H1 (cell line): ENCODE data around the gene B3GAT1. TPM values are rescaled to one million over a fixed set of nuclear protein-coding genes. Genes with fewer than 3 reads are reported as not detected.

ENCODE experiments used
- CTCF ChIA-PET: fragments of 300-600 bp; sonication (Branson Sonifier 250); formaldehyde crosslinking; loops from one replicate; lab custom pipeline; 2021; ENCODE audit not compliant: partially characterized antibody; lab: Charles Lee
- POLR2A ChIA-PET: fragments of 300-600 bp; sonication (Branson Sonifier 250); formaldehyde crosslinking; loops from one replicate; lab custom pipeline; 2021; ENCODE audit warnings: inconsistent platforms; ENCODE audit not compliant: partially characterized antibody; lab: Charles Lee
- DNase-seq, 2 experiments: peaks; one replicate each; pipeline versions ENCODE4 v3.0.0 to v3.0.0-alpha.2; 2010 to 2022; ENCODE audit warnings: low spot score in 2 of 2, low read depth in 1 of 2, mixed read lengths in 1 of 2
- FAIRE-seq: peaks from 2 replicates; lab custom pipeline; 2011; peaks lifted over from hg19 to GRCh38; lab: Jason Lieb, UNC
- H2AFZ ChIP-seq: 2 replicates; pipeline ENCODE4 v1.8.1; 2012; ENCODE audit warnings: low read length, inconsistent platforms
- H2AK5ac ChIP-seq: 2 replicates; pipeline ENCODE4 v1.6.1; 2013; ENCODE audit warnings: low read depth, low read length
- H2BK120ac ChIP-seq: replicated peaks from 2 replicates; pipeline ENCODE3; 2013; ENCODE audit warnings: low read depth, low read length, inconsistent platforms
- H2BK12ac ChIP-seq: 2 replicates; pipeline ENCODE4 v1.6.1; 2013; ENCODE audit warnings: low read depth, low read length
- H2BK15ac ChIP-seq: 2 replicates; pipeline ENCODE4 v1.6.1; 2013; ENCODE audit warnings: low read length
- H2BK20ac ChIP-seq: 2 replicates; pipeline ENCODE4 v1.6.1; 2013; ENCODE audit warnings: low read length
- H2BK5ac ChIP-seq: 2 replicates; pipeline ENCODE4 v1.6.1; 2013; ENCODE audit warnings: low read depth, low read length
- H3K14ac ChIP-seq: 2 replicates; pipeline ENCODE4 v1.6.1; 2013; ENCODE audit warnings: inconsistent platforms; ENCODE audit not compliant: insufficient read length
- H3K18ac ChIP-seq: 2 replicates; pipeline ENCODE4 v1.6.1; 2013; ENCODE audit warnings: low read length; ENCODE audit errors: extremely low read depth
- H3K23ac ChIP-seq: 2 replicates; pipeline ENCODE4 v1.6.1; 2013; ENCODE audit warnings: inconsistent platforms; ENCODE audit not compliant: insufficient read length
- H3K23me2 ChIP-seq: 2 replicates; pipeline ENCODE4 v1.6.1; 2013; ENCODE audit warnings: low read depth, low read length
- H3K27ac ChIP-seq: 2 replicates; pipeline ENCODE4 v1.6.1; 2011; ENCODE audit warnings: low read depth, low read length, inconsistent platforms
- H3K27me3 ChIP-seq, 4 experiments: replicated peaks in 1 of 4; 1 replicate in 1 of 4; 2 replicates in 3 of 4; pipeline versions ENCODE4 v1.6.1 to v1.8.1; 2011 to 2013; ENCODE audit warnings: low read length in 3 of 4, mild to moderate bottlenecking in 3 of 4, inconsistent platforms in 2 of 4, mixed read lengths in 2 of 4, moderate library complexity in 1 of 4; ENCODE audit not compliant: control insufficient read depth in 3 of 4, insufficient read depth in 3 of 4; ENCODE audit errors: extremely low read depth in 1 of 4
- H3K36me3 ChIP-seq, 4 experiments: 2 replicates each; pipeline versions ENCODE4 v1.6.1 to v1.8.1; 2011 to 2013; ENCODE audit warnings: mild to moderate bottlenecking in 4 of 4, low read length in 3 of 4, moderate library complexity in 2 of 4, control low read depth in 1 of 4, inconsistent platforms in 1 of 4; ENCODE audit not compliant: insufficient read depth in 4 of 4, control insufficient read depth in 2 of 4
- H3K4ac ChIP-seq: replicated peaks from 2 replicates; pipeline ENCODE3; 2013; ENCODE audit warnings: low read length, low read depth, mixed read lengths, inconsistent platforms; ENCODE audit not compliant: insufficient read length
- H3K4me1 ChIP-seq, 4 experiments: replicated peaks in 1 of 4; 1 replicate in 1 of 4; 2 replicates in 3 of 4; pipeline versions ENCODE4 v1.6.1 to v1.8.1; 2011 to 2013; ENCODE audit warnings: low read length in 3 of 4, inconsistent platforms in 2 of 4, mixed read lengths in 1 of 4; ENCODE audit not compliant: insufficient read depth in 4 of 4, control insufficient read depth in 3 of 4
- H3K4me2 ChIP-seq, 2 experiments: 2 replicates each; pipeline versions ENCODE4 v1.6.1 to v1.8.1; 2011 to 2013; ENCODE audit warnings: low read depth in 2 of 2, low read length in 2 of 2, control low read depth in 1 of 2, inconsistent platforms in 1 of 2, mild to moderate bottlenecking in 1 of 2; ENCODE audit not compliant: insufficient read depth in 1 of 2
- H3K4me3 ChIP-seq, 4 experiments: fragments of 200-600, 300-600 bp in 1 of 4; sonication (generic), shearing (Covaris generic), sonication (Bioruptor Twin) in 1 of 4; 2 replicates each; pipeline versions ENCODE4 v1.5.1 to v1.8.1; 2011 to 2016; ENCODE audit warnings: low read length in 4 of 4, low read depth in 3 of 4, control low read depth in 2 of 4, inconsistent platforms in 2 of 4, mild to moderate bottlenecking in 2 of 4, mixed read lengths in 1 of 4, moderate library complexity in 1 of 4; ENCODE audit not compliant: insufficient read depth in 2 of 4; ENCODE audit errors: extremely low read depth in 1 of 4
- H3K56ac ChIP-seq: replicated peaks from 2 replicates; pipeline ENCODE3; 2013; ENCODE audit warnings: low read depth, mild to moderate bottlenecking, mixed read lengths, low read length, inconsistent platforms; ENCODE audit not compliant: insufficient read length
- H3K79me1 ChIP-seq: 2 replicates; pipeline ENCODE4 v1.6.1; 2013; ENCODE audit warnings: low read depth, low read length, control low read depth
- H3K79me2 ChIP-seq, 2 experiments: 2 replicates each; pipeline versions ENCODE4 v1.6.1 to v1.8.1; 2012 to 2013; ENCODE audit warnings: low read length in 2 of 2, mild to moderate bottlenecking in 2 of 2, inconsistent platforms in 1 of 2; ENCODE audit not compliant: insufficient read depth in 2 of 2, control insufficient read depth in 1 of 2
- H3K9ac ChIP-seq, 4 experiments: replicated peaks in 1 of 4; 1 replicate in 1 of 4; 2 replicates in 3 of 4; pipeline versions ENCODE4 v1.6.1 to v1.8.1; 2011 to 2013; ENCODE audit warnings: low read depth in 3 of 4, low read length in 3 of 4, control low read depth in 2 of 4, mild to moderate bottlenecking in 2 of 4, moderate library complexity in 2 of 4, inconsistent platforms in 1 of 4; ENCODE audit errors: extremely low read depth in 1 of 4
- H3K9me3 ChIP-seq, 2 experiments: 2 replicates each; pipeline versions ENCODE4 v1.6.1 to v1.8.1; 2012 to 2013; ENCODE audit warnings: mild to moderate bottlenecking in 2 of 2, moderate library complexity in 2 of 2, control low read depth in 1 of 2, inconsistent platforms in 1 of 2, low read depth in 1 of 2, low read length in 1 of 2, mixed read lengths in 1 of 2; ENCODE audit not compliant: insufficient read depth in 2 of 2
- H4K20me1 ChIP-seq, 2 experiments: replicated peaks in 1 of 2; 2 replicates each; pipeline versions ENCODE3 to v1.8.1; 2011 to 2013; ENCODE audit warnings: inconsistent platforms in 2 of 2, low read length in 2 of 2, mild to moderate bottlenecking in 1 of 2; ENCODE audit not compliant: insufficient read depth in 2 of 2, control insufficient read depth in 1 of 2
- H4K5ac ChIP-seq: 2 replicates; pipeline ENCODE4 v1.6.1; 2013; ENCODE audit warnings: low read length, low read depth, mixed read lengths, inconsistent platforms; ENCODE audit not compliant: insufficient read length
- H4K8ac ChIP-seq: 2 replicates; pipeline ENCODE4 v1.8.0; 2013; ENCODE audit warnings: mild to moderate bottlenecking, moderate library complexity, low read length, inconsistent platforms; ENCODE audit not compliant: insufficient read depth; ENCODE audit errors: extremely low read depth
- H4K91ac ChIP-seq: replicated peaks from 2 replicates; pipeline ENCODE3; 2013; ENCODE audit warnings: low read length, mixed read lengths, inconsistent platforms; ENCODE audit not compliant: insufficient read length
- CBX8 ChIP-seq: fragments of 300-800, 300-1000 bp; sonication (generic); IDR thresholded peaks from 2 replicates; pipeline ENCODE4 v1.7.1; 2016; ENCODE audit warnings: low read depth, low read length, borderline replicate concordance
- EGR1 ChIP-seq: IDR thresholded peaks from 2 replicates; pipeline ENCODE4 v1.6.1; 2011; ENCODE audit warnings: low read depth, low read length, borderline replicate concordance
- KDM4A ChIP-seq: IDR thresholded peaks from one replicate; pipeline ENCODE4 v1.7.1; 2012; ENCODE audit warnings: low read depth, mild to moderate bottlenecking, moderate library complexity, low read length, inconsistent platforms; ENCODE audit not compliant: severe bottlenecking
- POU5F1 ChIP-seq: IDR thresholded peaks from 2 replicates; pipeline ENCODE4 v1.6.1; 2011; ENCODE audit warnings: low read depth, mild to moderate bottlenecking, low read length, moderate library complexity
- SAP30 ChIP-seq: fragments of 300-600 bp; sonication (generic); IDR thresholded peaks from 2 replicates; pipeline ENCODE4 v1.7.1; 2012; ENCODE audit warnings: low read length, moderate library complexity, mild to moderate bottlenecking, inconsistent platforms; ENCODE audit not compliant: insufficient read depth, insufficient replicate concordance
- SIN3A ChIP-seq, 2 experiments: IDR thresholded peaks in 1 of 2; conservative IDR thresholded peaks in 1 of 2; 2 replicates each; pipeline ENCODE4 v1.6.1; 2011 to 2012; ENCODE audit warnings: low read length in 2 of 2, improper control_type of control experiment in 1 of 2, low read depth in 1 of 2, mild to moderate bottlenecking in 1 of 2
- YY1 ChIP-seq: IDR thresholded peaks from 2 replicates; pipeline ENCODE4 v1.6.1; 2011; ENCODE audit warnings: low read depth, mild to moderate bottlenecking, low read length
- WGBS, 2 experiments: shearing (Covaris generic) in 1 of 2; methylation state at CpG; one replicate each; pipeline versions ENCODE4 v1.1.6 to v1.1.7; 2013 to 2015; ENCODE audit warnings: low lambda C conversion rate in 2 of 2, mixed read lengths in 2 of 2, inconsistent platforms in 1 of 2, low coverage in 1 of 2, missing lambda C conversion rate in 1 of 2; ENCODE audit not compliant: insufficient replicate concordance in 2 of 2, insufficient coverage in 1 of 2, insufficient read length in 1 of 2; ENCODE audit errors: extremely low coverage in 1 of 2, missing lambda C conversion rate in 1 of 2; 5-methylcytosine and 5-hydroxymethylcytosine counted together
- polyA plus RNA-seq, 7 experiments: library from polyadenylated mRNA; depleted of rRNA in 3 of 7; stranded (reverse) in 5 of 7; unstranded in 2 of 7; fragments of >200 nt in 5 of 7; fragments of 200-250 nt in 2 of 7; gene quantifications; 1 replicate in 5 of 7; 2 replicates in 1 of 7; 4 replicates in 1 of 7; pipeline versions ENCODE4 v1.2.1 to v1.2.3, GENCODE V29; 2011 to 2013; ENCODE audit warnings: missing spikeins in 2 of 7, mixed read lengths in 2 of 7
- total RNA-seq: library from RNA; stranded (reverse); fragmentation: NEBNext Ultra II Directional; extraction: Animal tissue kit (Norgen Biotek cat#: 25700); gene quantifications from 2 replicates; pipeline ENCODE4 v1.2.1, GENCODE V29; 2021

The B3GAT1 gene
- total and polyA plus RNA-seq, 2 of the 8 experiments (the other 6 are each of a cell fraction or from before 2014, with no cell fraction given) = 19.7 to 32.4 TPM

- Histone ChIP-seq H3K4ac (no peak overlapping the region), H3K18ac (no peak overlapping the region), H3K27me3 (no peaks in the 10 kb centered on the region), H2BK120ac (no peak overlapping the region), H3K36me3 (peaks cover 0 to 14% (median 6%) of the 10 kb centered on the region in 4 experiments; a peak in 5 of 8 replicates), H4K8ac (no peak overlapping the region), H3K56ac (no peak overlapping the region), H2BK5ac (no peak overlapping the region), H3K23ac (no peak overlapping the region), H3K4me2 (no peak overlapping the region), H3K4me1 (peaks cover 0 to 3% (median 0%) of the 10 kb centered on the region in 4 experiments; a peak in 1 of 7 replicates), H3K9ac (no peak overlapping the region), H2BK15ac (no peak overlapping the region), H4K5ac (no peak overlapping the region), H3K4me3 (no peak overlapping the region), H2AK5ac (no peak overlapping the region), H4K91ac (no peak overlapping the region), H3K23me2 (no peaks in the 10 kb centered on the region), H2AFZ (no peak overlapping the region), H2BK20ac (no peak overlapping the region), H3K27ac (no peak overlapping the region), H2BK12ac (no peak overlapping the region), H4K20me1 (peaks cover 3 to 14% of the 10 kb centered on the region in 2 experiments), H3K79me1 (no peaks in the 10 kb centered on the region), H3K79me2 (no peaks in the 10 kb centered on the region), H3K9me3 (no peaks in the 10 kb centered on the region), H3K14ac (no peak overlapping the region)
- CTCF ChIA-PET = interaction anchor here (1.1 kb wide), 1 partner anchor 89 kb away, joined by 3 read pairs; no protein-coding TSS in a partner anchor
- FAIRE-seq = no peak
- DNase-seq = no peak
- 92% methylated on average over 15 of the region's 15 CpGs; no CpG with 5 or more reads in 1 of the 2 experiments for WGBS, 2 experiments
- POLR2A ChIA-PET = interaction anchor here (2.8 kb wide), 1 partner anchor 11 kb away, joined by 12 read pairs; no protein-coding TSS in a partner anchor
- TF ChIP-seq YY1 (no peak), POU5F1 (no peak), SAP30 (no peak), SIN3A (conservative IDR thresholded peaks at IDR 0.05 in 1 of 2, IDR thresholded peaks at IDR 0.05 in 1 of 2; ENCODE audit: low read depth in 1 of 2, low read length in 2 of 2) (no peak), CBX8 (no peak), EGR1 (no peak), KDM4A (no peak)
Observed at GRCh38 chr11:134385171-134385570, 26.9 kb downstream of the B3GAT1 start.
